Gastroesophageal sphincter (tissue), 4 donors: ENCODE results near the gene PCDH9. TPM values are rescaled to one million over a fixed set of nuclear protein-coding genes. Genes with fewer than 3 reads are reported as not detected.

Experiments
- ATAC-seq: fragments of 150-250 bp; one replicate; pipeline ENCODE4 v1.9.1; 2016; ENCODE audit warnings: mild to moderate bottlenecking, moderate library complexity
- H3K27ac ChIP-seq, 4 donors: fragments of 200-600 bp; sonication (generic) in 3 of 4; 1 replicate in 3 of 4; 2 replicates in 1 of 4; pipeline ENCODE4 v1.5.1; 2016 to 2019
- H3K27me3 ChIP-seq: fragments of 200-600 bp; sonication (generic); one replicate; pipeline ENCODE4 v1.5.1; 2019
- H3K36me3 ChIP-seq, 2 donors: fragments of 200-600 bp; sonication (generic); one replicate each; pipeline ENCODE4 v1.5.1; 2019; ENCODE audit warnings: control low read depth in 1 of 2
- H3K4me1 ChIP-seq, 3 donors: fragments of 200-600 bp; sonication (generic); 1 replicate in 2 of 3; 2 replicates in 1 of 3; pipeline ENCODE4 v1.5.1; 2016 to 2019; ENCODE audit warnings: control low read depth in 2 of 3
- H3K4me3 ChIP-seq, 2 donors: fragments of 200-600 bp; sonication (generic); one replicate each; pipeline ENCODE4 v1.5.1; 2019; ENCODE audit warnings: mild to moderate bottlenecking in 1 of 2, moderate library complexity in 1 of 2
- H3K9me3 ChIP-seq, 3 donors: fragments of 200-600 bp; sonication (generic); one replicate each; pipeline ENCODE4 v1.5.1; 2017 to 2019; ENCODE audit warnings: control low read depth in 2 of 3
- CTCF ChIP-seq, 4 experiments: fragments of 200-600 bp in 2 of 4; fragments of 450-650 bp in 2 of 4; sonication (generic) in 1 of 4; IDR thresholded peaks; one replicate each; pipeline ENCODE4 v1.5.1; 2017 to 2019; ENCODE audit warnings: antibody characterized with exemption in 4 of 4, mild to moderate bottlenecking in 2 of 4, moderate library complexity in 2 of 4
- EP300 ChIP-seq: sonication (generic); formaldehyde crosslinking; IDR thresholded peaks from one replicate; pipeline ENCODE4 v1.6.1; 2017; ENCODE audit warnings: antibody characterized with exemption, mild to moderate bottlenecking
- POLR2A ChIP-seq, 2 donors: fragments of 450-650 bp; IDR thresholded peaks; one replicate each; pipeline ENCODE4 v1.6.1; 2017; ENCODE audit warnings: antibody characterized with exemption in 2 of 2, mild to moderate bottlenecking in 2 of 2, moderate library complexity in 1 of 2
- POLR2AphosphoS5 ChIP-seq: sonication (generic); formaldehyde crosslinking; IDR thresholded peaks from one replicate; pipeline ENCODE4 v1.6.1; 2017; ENCODE audit warnings: antibody characterized with exemption
- WGBS, 2 donors: methylation state at CpG; one replicate each; pipeline ENCODE4 v1.1.5; 2018; ENCODE audit warnings: low coverage in 1 of 2; 5-methylcytosine and 5-hydroxymethylcytosine counted together
- total RNA-seq, 4 donors: library from RNA; depleted of rRNA; stranded (reverse); fragments of >200 nt; gene quantifications; one replicate each; pipeline ENCODE4 v1.1.0, GENCODE V29; 2016

The PCDH9 gene
- total RNA-seq, 4 donors from 2014 or later = 52.9 to 141 (median 56.5) TPM

GRCh38 chr13:66506051-66506777 lies 723.9 kb downstream of the PCDH9 start:
- Histone ChIP-seq H3K27ac (no peak overlapping the region), H3K4me3 (no peak overlapping the region), H3K27me3 (no peaks in the 10 kb centered on the region), H3K4me1 (no peaks in the 10 kb centered on the region), H3K36me3 (no peaks in the 10 kb centered on the region), H3K9me3 (no peaks in the 10 kb centered on the region)
- TF ChIP-seq POLR2AphosphoS5 (no peak), EP300 (no peak), CTCF (IDR thresholded peaks at IDR 0.05) (no peak), POLR2A (IDR thresholded peaks at IDR 0.05) (no peak)
- no peak for ATAC-seq
- WGBS, 2 donors = 75 to 82% methylated on average over 5 to 7 of the region's 7 CpGs

- H3K27me3 ChIP-seq = no peaks in the 10 kb centered on the region
- WGBS, 2 donors = 77 to 80% methylated on average over 6 of the region's 6 CpGs
- TF ChIP-seq POLR2A (IDR thresholded peaks at IDR 0.05) (no peak), POLR2AphosphoS5 (no peak), EP300 (no peak), CTCF (IDR thresholded peaks at IDR 0.05) (no peak)
- H3K4me3 ChIP-seq = no peak overlapping the region
- H3K4me1 ChIP-seq = no peaks in the 10 kb centered on the region
- no peak for ATAC-seq
- H3K27ac ChIP-seq = no peak overlapping the region
- H3K36me3 ChIP-seq = no peaks in the 10 kb centered on the region
- H3K9me3 ChIP-seq = no peaks in the 10 kb centered on the region
Measured at GRCh38 chr13:66503890-66504289, 726.2 kb downstream of the PCDH9 start.

- H3K9me3 ChIP-seq = no peaks in the 10 kb centered on the region
- H3K36me3 ChIP-seq = no peaks in the 10 kb centered on the region
- ATAC-seq = no peak
- TF ChIP-seq POLR2AphosphoS5 (no peak), POLR2A (IDR thresholded peaks at IDR 0.05) (no peak), EP300 (no peak), CTCF (IDR thresholded peaks at IDR 0.05) (no peak)
- no peak overlapping the region for H3K4me3 ChIP-seq
- H3K27me3 ChIP-seq = no peaks in the 10 kb centered on the region
- no peaks in the 10 kb centered on the region for H3K4me1 ChIP-seq
- H3K27ac ChIP-seq = no peak overlapping the region
Measured at GRCh38 chr13:66501181-66501580, 729.0 kb downstream of the PCDH9 start.

GRCh38 chr13:66492479-66492878 lies 737.7 kb downstream of the PCDH9 start:
- WGBS, 2 donors = 30 to 83% methylated on average over 1 of the region's 1 CpG
- no peak for ATAC-seq
- TF ChIP-seq EP300 = no peak
- H3K4me3 ChIP-seq = no peak overlapping the region
- no peaks in the 10 kb centered on the region for H3K27me3 ChIP-seq
- no peaks in the 10 kb centered on the region for H3K36me3 ChIP-seq
- no peak overlapping the region for H3K27ac ChIP-seq
- no peaks in the 10 kb centered on the region for H3K9me3 ChIP-seq
- H3K4me1 ChIP-seq = no peaks in the 10 kb centered on the region

- TF ChIP-seq EP300 (no peak), CTCF (IDR thresholded peaks at IDR 0.05) (no peak)
- no peak overlapping the region for H3K4me3 ChIP-seq
- no peaks in the 10 kb centered on the region for H3K4me1 ChIP-seq
- H3K27me3 ChIP-seq = no peaks in the 10 kb centered on the region
- ATAC-seq = no peak
- H3K27ac ChIP-seq = no peak overlapping the region
- 73 to 78% methylated on average over 5 of the region's 6 CpGs for WGBS, 2 donors
- no peaks in the 10 kb centered on the region for H3K36me3 ChIP-seq
- no peaks in the 10 kb centered on the region for H3K9me3 ChIP-seq
Measured at GRCh38 chr13:66491251-66491650, 738.9 kb downstream of the PCDH9 start.
